ENCODE measurements around the gene SRMS.

Gene SRMS

DNA sequence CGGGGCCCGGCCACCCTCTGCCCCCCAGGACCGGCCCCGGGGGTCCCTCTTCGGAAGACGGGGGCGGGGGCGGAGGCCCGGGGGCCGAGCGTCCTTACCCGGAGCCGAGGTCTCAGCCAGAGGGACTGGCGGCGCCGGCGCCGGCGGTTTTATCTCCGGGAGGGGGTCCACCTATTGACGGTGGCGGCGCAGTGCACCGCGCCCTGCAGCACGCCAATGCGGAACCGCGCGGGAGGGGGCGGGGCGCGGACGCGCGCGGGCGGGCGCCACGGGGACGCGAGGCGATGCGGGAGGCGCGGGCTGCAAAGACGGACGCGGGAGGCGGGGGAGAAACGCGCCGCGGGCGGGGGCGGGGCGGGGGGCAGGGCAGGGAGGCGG lies 48.6 kb downstream of the SRMS start, which contains the start of gene EEF1A2:
Gene EEF1A2, minus strand, starts transcription at position 124 of the 378 bp plus-strand sequence. CDS start 1,320 bp downstream, outside the sequence.
- peak in 2 of 4 experiments; percentile 33 to 35 for DNase-seq

DNA sequence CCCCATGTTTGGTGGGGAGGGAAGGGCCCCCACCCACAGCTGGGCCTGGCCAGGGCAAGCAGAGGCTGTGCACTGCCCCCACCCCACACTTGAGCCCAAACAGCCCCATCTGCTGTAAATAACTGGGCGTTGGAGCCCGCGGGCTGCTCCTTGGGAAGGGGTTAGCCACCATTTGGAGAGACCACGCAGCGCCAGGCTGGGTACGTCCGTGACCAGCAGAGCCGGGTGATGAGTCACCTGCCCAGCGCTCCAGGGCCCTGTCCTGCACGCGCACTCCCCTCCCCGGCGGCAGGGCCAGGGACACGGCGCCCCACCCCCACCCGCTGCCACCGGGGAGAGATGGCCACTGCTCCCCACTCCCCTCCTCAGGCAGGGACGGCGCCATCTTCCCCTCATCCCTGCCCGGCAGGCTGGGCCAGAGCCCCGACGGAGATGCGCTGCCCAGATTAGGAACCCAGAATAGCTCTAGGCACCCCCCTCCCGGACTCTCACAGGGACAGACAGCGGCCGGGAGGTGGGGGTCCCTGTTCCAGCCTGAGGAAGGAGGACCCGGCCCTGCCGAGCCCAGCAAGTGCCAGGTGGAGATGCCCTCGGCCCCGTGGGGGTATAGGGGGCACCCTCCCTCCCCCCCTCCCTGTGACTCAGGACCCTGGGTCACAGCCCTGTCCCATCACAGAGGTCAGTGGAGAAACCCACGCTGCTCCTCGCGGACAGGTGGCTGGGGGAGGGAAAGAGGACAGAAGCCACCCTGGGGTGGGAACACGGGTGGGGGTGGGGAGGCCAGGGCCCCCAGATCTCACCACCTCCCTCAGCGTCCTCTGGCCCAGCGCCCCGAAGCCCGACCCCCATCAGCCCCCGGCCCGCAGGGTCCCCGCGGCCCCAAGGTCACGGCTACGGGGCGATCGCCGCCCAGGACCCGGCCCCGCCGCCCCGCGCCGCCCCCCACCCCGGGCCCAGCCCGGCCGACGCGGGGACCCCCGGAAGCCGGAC lies 49.3 kb downstream of the SRMS start:
- no peak for DNase-seq

DNA sequence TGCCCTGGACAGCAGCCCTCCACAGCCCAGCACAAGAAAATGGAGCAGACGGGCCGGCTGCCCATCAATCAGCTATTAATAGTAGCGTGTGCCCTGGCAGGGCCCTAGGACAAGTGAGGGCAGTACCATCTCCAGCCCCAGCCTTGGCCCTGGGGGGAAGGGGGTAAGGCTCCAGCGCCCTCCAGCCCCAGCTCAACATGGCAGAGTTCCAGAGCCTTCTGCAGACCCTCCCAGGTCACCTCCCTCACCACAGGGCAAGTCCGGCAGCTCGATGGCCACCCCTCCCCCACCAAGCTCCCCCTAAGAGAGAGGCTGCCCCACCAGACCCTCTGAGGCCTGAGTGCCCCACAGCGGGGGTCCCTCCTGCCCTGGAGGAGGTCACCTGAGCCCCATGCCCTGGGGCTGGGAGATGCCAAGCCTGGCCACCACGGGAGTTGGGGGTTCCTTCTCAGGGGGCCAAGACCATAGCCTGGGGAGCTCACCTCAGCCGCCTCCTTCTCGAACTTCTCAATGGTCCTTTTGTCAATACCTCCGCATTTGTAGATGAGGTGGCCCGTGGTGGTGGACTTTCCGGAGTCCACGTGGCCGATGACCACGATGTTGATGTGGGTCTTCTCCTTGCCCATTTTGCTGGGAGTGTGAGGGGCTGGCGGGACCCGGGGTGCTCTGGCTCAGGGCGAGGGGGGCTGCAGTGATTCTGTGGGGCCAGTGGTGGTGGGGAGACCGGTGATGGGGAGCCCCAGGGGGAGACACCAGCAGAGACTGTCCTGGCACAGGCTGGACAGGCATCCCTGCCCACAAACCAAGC lies 50.2 kb downstream of the SRMS start:
- DNase-seq = no peak

DNA sequence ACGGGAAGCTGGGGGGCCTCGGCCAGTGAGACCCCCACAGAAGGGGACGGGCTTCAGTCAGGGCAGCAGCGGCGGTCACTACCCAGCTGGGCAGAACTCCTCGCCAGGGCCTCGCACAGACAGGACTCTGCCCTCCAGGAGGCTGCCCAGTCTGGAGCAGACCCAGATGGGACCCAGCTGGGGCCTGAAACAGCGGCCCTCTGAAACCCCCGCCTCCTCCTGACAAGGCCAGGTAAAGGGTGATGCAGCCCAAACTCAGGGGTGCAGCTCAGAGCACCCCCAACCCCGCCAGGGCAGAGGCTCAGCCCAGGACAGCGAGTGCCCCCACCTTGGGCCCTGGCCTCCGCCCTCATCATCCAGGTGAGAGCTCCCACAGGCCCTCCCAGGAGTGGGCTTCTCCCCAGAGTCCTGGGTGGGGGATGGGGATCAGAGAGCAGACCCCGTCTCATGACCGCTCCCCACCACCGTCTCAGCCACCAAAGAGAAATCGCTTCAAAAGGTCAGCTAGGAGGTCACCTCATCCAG lies 50.9 kb downstream of the SRMS start:
- no peak for DNase-seq

DNA sequence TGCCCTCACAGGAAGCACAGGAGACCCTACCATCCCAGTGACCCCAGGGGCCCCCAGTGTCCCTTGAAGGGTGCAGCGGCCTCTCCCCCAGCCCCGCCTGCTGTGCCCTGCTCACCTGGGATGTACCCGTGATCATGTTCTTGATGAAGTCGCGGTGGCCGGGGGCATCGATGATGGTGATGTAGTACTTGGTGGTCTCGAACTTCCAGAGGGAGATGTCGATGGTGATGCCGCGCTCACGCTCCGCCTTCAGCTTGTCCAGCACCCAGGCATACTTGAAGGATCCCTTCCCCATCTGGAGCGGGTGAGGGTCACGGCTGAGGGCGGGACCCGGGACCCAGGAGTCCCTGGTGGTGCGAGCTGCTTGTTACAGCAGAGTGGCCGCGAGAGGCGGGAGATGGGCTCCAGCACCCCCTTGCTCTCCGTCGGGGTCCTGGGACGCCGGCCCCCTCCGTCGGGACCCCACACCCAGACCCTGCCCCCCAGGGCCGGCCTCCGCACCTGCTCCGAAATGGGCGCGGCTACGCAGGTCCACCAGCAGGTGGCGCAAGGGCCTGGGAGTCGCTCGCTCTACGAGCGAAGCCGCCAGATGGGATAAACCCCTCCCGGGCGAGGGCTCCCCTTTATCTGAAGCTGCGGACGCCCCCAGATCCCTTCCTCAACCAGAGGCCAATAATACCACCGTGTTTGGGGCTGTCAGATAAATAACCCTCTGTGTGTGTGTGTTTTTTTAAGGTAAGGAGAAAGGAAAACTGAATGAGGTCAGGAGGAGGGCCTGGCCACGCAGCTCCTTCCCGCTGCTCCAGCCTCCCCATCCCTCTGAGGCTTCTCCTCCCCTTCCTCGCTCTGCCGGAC lies 51.6 kb downstream of the SRMS start:
- DNase-seq = peak; percentile 52 to 72 (median 64)

- DNase-seq = no peak
Measured at GRCh38 chr20:63495167-63495720, 52.3 kb downstream of the SRMS start.

- DNase-seq = no peak
Measured at GRCh38 chr20:63494420-63495166, 53.0 kb downstream of the SRMS start.

DNA sequence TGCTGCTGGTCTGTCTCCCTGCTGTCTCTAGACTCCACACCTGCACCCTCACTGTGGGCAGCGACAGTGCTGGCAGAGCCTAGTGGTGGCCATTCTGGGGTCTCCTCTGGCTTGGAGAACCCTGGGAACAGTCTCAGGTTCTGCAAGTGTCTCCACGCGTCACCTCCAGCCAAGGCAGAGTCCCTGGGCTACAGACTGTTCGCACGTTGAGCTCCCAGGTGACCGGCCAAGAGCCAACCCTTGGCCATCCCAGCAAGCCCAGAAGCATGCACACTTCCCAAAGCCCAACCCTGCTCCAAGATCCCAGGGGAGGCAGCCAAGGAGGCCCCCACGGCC lies 53.5 kb downstream of the SRMS start:
- no peak for DNase-seq

DNA sequence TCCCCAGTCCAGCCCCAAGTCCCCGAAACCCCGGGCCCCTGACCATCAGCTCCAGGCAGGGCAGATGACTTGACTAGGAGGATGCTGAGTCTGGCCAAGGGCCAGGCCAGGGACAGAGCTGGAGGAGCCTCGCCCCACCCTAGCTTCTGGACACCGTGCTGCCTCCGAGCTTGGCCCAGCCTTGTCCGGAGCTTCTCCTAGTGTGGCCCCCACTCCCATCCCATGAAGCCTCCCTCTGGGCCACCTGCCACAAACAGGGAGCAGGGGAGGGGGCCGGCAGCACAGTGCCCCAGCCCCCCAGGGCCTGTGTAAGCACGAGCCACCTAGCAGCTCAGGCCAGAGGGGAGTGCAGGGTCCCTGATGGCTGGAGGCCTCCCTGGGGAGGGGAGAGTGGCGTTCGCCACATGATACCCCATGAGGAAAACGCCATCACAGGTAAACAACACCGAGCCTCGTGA lies 54.0 kb downstream of the SRMS start:
- no peak for DNase-seq

GRCh38 chr20:63492982-63493381 lies 54.6 kb downstream of the SRMS start:
- DNase-seq = no peak

GRCh38 chr20:63492518-63492917 lies 55.0 kb downstream of the SRMS start:
- no peak for DNase-seq

GRCh38 chr20:63491635-63492230 lies 55.8 kb downstream of the SRMS start:
- DNase-seq = no peak

DNA sequence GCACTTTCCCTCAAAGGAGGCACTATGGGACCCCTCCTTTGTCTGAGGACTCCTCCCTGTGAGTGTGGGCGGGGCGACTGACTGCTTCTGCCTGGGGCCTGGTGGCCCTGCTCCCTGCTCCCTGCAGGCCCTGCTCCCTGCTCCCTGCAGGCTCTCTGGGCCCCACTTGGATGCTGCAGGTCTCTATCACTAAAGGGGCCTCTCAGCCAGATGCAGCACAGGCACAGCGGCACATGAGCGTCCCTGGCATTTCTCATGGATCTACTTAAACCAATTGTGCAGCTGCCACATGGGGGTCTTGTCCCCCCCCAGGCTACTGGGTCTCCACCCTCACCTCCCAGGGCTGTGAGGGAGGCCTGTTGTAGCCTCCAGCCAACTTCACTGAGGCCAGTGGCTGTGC lies 56.5 kb downstream of the SRMS start:
- DNase-seq = no peak
